ENCODE results near the gene IFNGR1. TPM values are rescaled to one million over a fixed set of nuclear protein-coding genes. Genes with fewer than 3 reads are reported as not detected.

Gene IFNGR1
- total RNA-seq, 1 experiment from 2014 or later = 27.1 TPM

DNA sequence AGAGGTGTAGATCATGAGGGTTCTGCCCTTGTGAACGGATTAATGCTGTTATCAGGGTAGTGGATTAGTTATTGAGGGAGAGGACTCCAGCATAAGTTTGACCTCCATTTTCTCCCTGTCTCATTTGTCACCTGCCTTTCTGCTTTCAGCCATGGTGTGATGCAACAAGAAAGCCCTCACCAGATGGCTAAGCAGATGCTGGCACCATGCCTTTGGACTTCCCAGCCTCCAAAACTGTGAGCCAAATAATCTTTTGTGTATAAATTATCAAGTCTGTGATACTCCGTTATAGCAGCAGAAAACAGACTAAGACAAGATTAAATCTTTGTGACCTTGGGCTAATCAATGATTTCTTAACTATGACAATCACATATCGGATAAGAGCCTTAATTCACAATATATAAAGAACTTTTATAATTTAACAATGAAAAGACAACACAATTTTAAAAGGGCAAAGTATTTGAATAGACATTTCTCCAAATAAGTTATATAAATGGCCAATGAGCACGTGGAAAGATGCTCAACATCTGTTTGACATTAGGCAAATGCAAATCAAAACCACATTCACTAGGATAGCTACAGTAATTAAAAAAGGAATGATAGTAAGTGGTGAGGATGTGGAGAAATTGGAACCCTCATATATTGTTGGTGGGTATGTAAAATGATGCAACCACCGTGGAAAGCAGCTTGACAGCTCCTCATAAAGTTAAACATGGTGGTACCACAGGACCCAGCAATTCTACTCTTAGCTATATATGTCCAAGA, 45.3 kb upstream of the IFNGR1 start:
- H3K36me3 ChIP-seq (ENCODE audit: control insufficient read depth in 1 of 2, insufficient read depth in 2 of 2, low read length in 2 of 2) = no peaks in the 10 kb centered on the region
- BruUV-seq (replicated peaks) = no TSS peak
- no peaks in the 10 kb centered on the region for H3K9me2 ChIP-seq (ENCODE audit: insufficient read depth)
- no peak overlapping the region for H3K27ac ChIP-seq (ENCODE audit: low read depth, low read length)
- no peaks in the 10 kb centered on the region for H4K20me1 ChIP-seq (ENCODE audit: insufficient read depth)
- intact Hi-C loops (cut with micrococcal nuclease) = no loop called here
- no peaks in the 10 kb centered on the region for H3K4me1 ChIP-seq (ENCODE audit: control insufficient read depth in 1 of 2, insufficient read depth in 2 of 2, low read length in 2 of 2)
- no peak overlapping the region for H3K4me3 ChIP-seq (replicated peaks in 1 of 2; ENCODE audit: low read depth in 1 of 2, low read length in 2 of 2)
- POLR2A ChIA-PET = no interaction called here
- RAD21 ChIA-PET (ENCODE audit: low non-redundant PET in 1 of 2, low total read pairs in 2 of 2, uncharacterized antibody in 2 of 2, unreplicated experiment in 2 of 2) = no interaction called here
- H3K79me2 ChIP-seq (ENCODE audit: insufficient read depth, low read length) = no peaks in the 10 kb centered on the region
- CTCF ChIA-PET = no interaction called here
- H3K4me2 ChIP-seq (ENCODE audit: low read length) = no peak overlapping the region
- H3K9ac ChIP-seq (ENCODE audit: low read length) = no peak overlapping the region
- no peak for DNase-seq (ENCODE audit: low read depth, low spot score)
- TF ChIP-seq JUND (IDR thresholded peaks at IDR 0.05) = no peak
- TF ChIP-seq, protein P1, sequence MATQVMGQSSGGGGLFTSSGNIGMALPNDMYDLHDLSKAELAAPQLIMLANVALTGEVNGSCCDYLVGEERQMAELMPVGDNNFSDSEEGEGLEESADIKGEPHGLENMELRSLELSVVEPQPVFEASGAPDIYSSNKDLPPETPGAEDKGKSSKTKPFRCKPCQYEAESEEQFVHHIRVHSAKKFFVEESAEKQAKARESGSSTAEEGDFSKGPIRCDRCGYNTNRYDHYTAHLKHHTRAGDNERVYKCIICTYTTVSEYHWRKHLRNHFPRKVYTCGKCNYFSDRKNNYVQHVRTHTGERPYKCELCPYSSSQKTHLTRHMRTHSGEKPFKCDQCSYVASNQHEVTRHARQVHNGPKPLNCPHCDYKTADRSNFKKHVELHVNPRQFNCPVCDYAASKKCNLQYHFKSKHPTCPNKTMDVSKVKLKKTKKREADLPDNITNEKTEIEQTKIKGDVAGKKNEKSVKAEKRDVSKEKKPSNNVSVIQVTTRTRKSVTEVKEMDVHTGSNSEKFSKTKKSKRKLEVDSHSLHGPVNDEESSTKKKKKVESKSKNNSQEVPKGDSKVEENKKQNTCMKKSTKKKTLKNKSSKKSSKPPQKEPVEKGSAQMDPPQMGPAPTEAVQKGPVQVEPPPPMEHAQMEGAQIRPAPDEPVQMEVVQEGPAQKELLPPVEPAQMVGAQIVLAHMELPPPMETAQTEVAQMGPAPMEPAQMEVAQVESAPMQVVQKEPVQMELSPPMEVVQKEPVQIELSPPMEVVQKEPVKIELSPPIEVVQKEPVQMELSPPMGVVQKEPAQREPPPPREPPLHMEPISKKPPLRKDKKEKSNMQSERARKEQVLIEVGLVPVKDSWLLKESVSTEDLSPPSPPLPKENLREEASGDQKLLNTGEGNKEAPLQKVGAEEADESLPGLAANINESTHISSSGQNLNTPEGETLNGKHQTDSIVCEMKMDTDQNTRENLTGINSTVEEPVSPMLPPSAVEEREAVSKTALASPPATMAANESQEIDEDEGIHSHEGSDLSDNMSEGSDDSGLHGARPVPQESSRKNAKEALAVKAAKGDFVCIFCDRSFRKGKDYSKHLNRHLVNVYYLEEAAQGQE (IDR thresholded peaks at IDR 0.05; ENCODE audit: low read depth) = no peak
- TF ChIP-seq ZFX (IDR thresholded peaks at IDR 0.05) = no peak
- no peak for TF ChIP-seq RAD21 (IDR thresholded peaks at IDR 0.05; ENCODE audit: low read depth)
- no peak for TF ChIP-seq SIN3A (IDR thresholded peaks at IDR 0.05; ENCODE audit: low read depth)
- no peak for TF ChIP-seq CBX3 (IDR thresholded peaks at IDR 0.05; ENCODE audit: low read depth)
- no peak for TF ChIP-seq ELF1 (IDR thresholded peaks at IDR 0.05; ENCODE audit: borderline replicate concordance, low read depth)
- TF ChIP-seq, protein P2, sequence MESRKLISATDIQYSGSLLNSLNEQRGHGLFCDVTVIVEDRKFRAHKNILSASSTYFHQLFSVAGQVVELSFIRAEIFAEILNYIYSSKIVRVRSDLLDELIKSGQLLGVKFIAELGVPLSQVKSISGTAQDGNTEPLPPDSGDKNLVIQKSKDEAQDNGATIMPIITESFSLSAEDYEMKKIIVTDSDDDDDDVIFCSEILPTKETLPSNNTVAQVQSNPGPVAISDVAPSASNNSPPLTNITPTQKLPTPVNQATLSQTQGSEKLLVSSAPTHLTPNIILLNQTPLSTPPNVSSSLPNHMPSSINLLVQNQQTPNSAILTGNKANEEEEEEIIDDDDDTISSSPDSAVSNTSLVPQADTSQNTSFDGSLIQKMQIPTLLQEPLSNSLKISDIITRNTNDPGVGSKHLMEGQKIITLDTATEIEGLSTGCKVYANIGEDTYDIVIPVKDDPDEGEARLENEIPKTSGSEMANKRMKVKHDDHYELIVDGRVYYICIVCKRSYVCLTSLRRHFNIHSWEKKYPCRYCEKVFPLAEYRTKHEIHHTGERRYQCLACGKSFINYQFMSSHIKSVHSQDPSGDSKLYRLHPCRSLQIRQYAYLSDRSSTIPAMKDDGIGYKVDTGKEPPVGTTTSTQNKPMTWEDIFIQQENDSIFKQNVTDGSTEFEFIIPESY (IDR thresholded peaks at IDR 0.05; ENCODE audit: extremely low read depth, insufficient replicate concordance, low read length) = no peak
- TF ChIP-seq, protein P3, sequence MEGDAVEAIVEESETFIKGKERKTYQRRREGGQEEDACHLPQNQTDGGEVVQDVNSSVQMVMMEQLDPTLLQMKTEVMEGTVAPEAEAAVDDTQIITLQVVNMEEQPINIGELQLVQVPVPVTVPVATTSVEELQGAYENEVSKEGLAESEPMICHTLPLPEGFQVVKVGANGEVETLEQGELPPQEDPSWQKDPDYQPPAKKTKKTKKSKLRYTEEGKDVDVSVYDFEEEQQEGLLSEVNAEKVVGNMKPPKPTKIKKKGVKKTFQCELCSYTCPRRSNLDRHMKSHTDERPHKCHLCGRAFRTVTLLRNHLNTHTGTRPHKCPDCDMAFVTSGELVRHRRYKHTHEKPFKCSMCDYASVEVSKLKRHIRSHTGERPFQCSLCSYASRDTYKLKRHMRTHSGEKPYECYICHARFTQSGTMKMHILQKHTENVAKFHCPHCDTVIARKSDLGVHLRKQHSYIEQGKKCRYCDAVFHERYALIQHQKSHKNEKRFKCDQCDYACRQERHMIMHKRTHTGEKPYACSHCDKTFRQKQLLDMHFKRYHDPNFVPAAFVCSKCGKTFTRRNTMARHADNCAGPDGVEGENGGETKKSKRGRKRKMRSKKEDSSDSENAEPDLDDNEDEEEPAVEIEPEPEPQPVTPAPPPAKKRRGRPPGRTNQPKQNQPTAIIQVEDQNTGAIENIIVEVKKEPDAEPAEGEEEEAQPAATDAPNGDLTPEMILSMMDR (IDR thresholded peaks at IDR 0.05 in 2 of 3, conservative IDR thresholded peaks at IDR 0.05 in 1 of 3; ENCODE audit: borderline replicate concordance in 1 of 3, insufficient read depth in 1 of 3, low read depth in 2 of 3, low read length in 2 of 3) = no peak
- TF ChIP-seq YY1 (IDR thresholded peaks at IDR 0.05; ENCODE audit: extremely low read depth, insufficient replicate concordance, low read depth, low read length) = no peak
- TF ChIP-seq SRF (IDR thresholded peaks at IDR 0.05; ENCODE audit: low read depth) = no peak
- TF ChIP-seq SP1 (IDR thresholded peaks at IDR 0.05; ENCODE audit: low read depth) = no peak
- no peak for TF ChIP-seq ZNF274 (IDR thresholded peaks at IDR 0.05; ENCODE audit: low read depth, low read length)
- TF ChIP-seq POLR2A (IDR thresholded peaks at IDR 0.05; ENCODE audit: borderline replicate concordance, extremely low read depth, insufficient read depth, insufficient read length) = no peak
- TF ChIP-seq EGR1 (IDR thresholded peaks at IDR 0.05; ENCODE audit: low read depth) = no peak
- TF ChIP-seq, protein P4, sequence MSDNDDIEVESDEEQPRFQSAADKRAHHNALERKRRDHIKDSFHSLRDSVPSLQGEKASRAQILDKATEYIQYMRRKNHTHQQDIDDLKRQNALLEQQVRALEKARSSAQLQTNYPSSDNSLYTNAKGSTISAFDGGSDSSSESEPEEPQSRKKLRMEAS (IDR thresholded peaks at IDR 0.05) = no peak
- no peaks in the 10 kb centered on the region for H3K9me3 ChIP-seq (ENCODE audit: control insufficient read depth in 1 of 2, insufficient read depth in 1 of 2, low read depth in 1 of 2, low read length in 2 of 2)
- no peaks in the 10 kb centered on the region for H3K27me3 ChIP-seq (ENCODE audit: insufficient read depth, low read length)
- no peak for ATAC-seq
- no peak overlapping the region for H2AFZ ChIP-seq (ENCODE audit: low read depth, low read length, poor library complexity, severe bottlenecking)

All from HCT116 (cell line).